Upper lobe of left lung (tissue), 6 donors: ENCODE measurements around the gene MX2. TPM values are rescaled to one million over a fixed set of nuclear protein-coding genes. Genes with fewer than 3 reads are reported as not detected.

Experiments
- ATAC-seq, 2 donors: fragments of 200-7000 bp; cut with Tn5 transposase; one replicate each; pipeline ENCODE4 v1.9.1; 2022; ENCODE audit warnings: mild to moderate bottlenecking in 2 of 2, moderate library complexity in 2 of 2; ENCODE audit not compliant: low FRiP score in 2 of 2
- DNase-seq, 2 donors: peaks; one replicate each; pipeline ENCODE4 v3.0.0-alpha.2; 2019 to 2020
- H3K27ac ChIP-seq, 4 donors: fragments of 200-600 bp; sonication (generic); one replicate each; pipeline ENCODE4 v1.5.1; 2016 to 2019
- H3K27me3 ChIP-seq, 4 donors: fragments of 200-600 bp; sonication (generic); one replicate each; pipeline ENCODE4 v1.5.1; 2017 to 2019
- H3K36me3 ChIP-seq, 4 donors: fragments of 200-600 bp; sonication (generic); one replicate each; pipeline ENCODE4 v1.5.1; 2016 to 2019
- H3K4me1 ChIP-seq, 4 donors: fragments of 200-600 bp; sonication (generic); one replicate each; pipeline ENCODE4 v1.5.1; 2018 to 2019
- H3K4me3 ChIP-seq, 4 donors: fragments of 200-600 bp; sonication (generic); one replicate each; pipeline ENCODE4 v1.5.1; 2017 to 2019; ENCODE audit warnings: mild to moderate bottlenecking in 2 of 4, moderate library complexity in 1 of 4
- H3K9me3 ChIP-seq, 4 donors: fragments of 200-600 bp; sonication (generic); one replicate each; pipeline ENCODE4 v1.5.1; 2018 to 2019
- EP300 ChIP-seq, 4 donors: sonication (generic); formaldehyde crosslinking; IDR thresholded peaks; one replicate each; pipeline ENCODE4 v1.5.1; 2017; ENCODE audit warnings: antibody characterized with exemption in 4 of 4, control low read depth in 2 of 4
- POLR2A ChIP-seq, 4 donors: fragments of 450-650 bp; IDR thresholded peaks; one replicate each; pipeline ENCODE4 v1.5.1; 2016 to 2017; ENCODE audit warnings: antibody characterized with exemption in 4 of 4, mild to moderate bottlenecking in 2 of 4
- POLR2AphosphoS5 ChIP-seq, 2 donors: sonication (generic); formaldehyde crosslinking; IDR thresholded peaks; one replicate each; pipeline ENCODE4 v1.5.1; 2017; ENCODE audit warnings: antibody characterized with exemption in 2 of 2
- WGBS, 2 donors: methylation state at CpG; one replicate each; pipeline ENCODE4 v1.1.5; 2017 to 2018; 5-methylcytosine and 5-hydroxymethylcytosine counted together
- total RNA-seq, 6 donors: library from RNA; depleted of rRNA in 4 of 6; stranded (reverse); fragments of >200 nt in 4 of 6; gene quantifications; one replicate each; pipeline versions ENCODE4 v1.1.0 to v1.2.1, GENCODE V29; 2016 to 2021
- TF ChIP-seq, protein P1 (sequence below), 6 experiments: fragments of 450-650 bp in 4 of 6; fragments of 200-600 bp in 2 of 6; sonication (generic) in 2 of 6; IDR thresholded peaks; one replicate each; pipeline ENCODE4 v1.5.1; 2016 to 2019; ENCODE audit warnings: antibody characterized with exemption in 6 of 6
- donor health status: DM: no; HTN: no; CAD: no; lungs with moderate emphysema.
- donor health status: DM: no; HTN: yes; CAD: no; lungs with severe emphysema.

The MX2 gene
- total RNA-seq, 6 donors from 2014 or later: 5.8 to 37.2 (median 25.8) TPM

DNA sequence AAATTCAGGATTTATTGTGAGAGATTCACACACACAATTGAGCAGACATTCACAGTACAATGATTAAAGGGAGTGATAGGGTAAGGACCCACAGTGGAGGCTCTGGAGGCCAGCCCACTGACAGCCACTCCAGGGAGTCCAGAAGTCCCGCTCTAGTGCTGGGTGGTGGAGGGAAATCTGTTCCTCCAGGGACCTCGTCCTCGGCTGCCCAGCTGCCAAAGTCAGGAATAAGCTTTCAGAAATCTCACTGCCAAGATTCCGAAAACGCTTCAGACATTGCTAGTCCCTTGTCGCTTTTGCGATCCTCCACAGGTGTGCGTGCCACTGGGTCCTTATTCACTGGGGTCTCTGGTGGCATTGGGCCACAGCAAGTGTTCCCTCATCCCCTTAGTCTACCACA lies 66.5 kb downstream of the MX2 start:
- ATAC-seq (no peak), DNase-seq (no peak)
- H3K9me3 ChIP-seq: no peaks in the 10 kb centered on the region
- H3K4me3 ChIP-seq: no peak overlapping the region
- H3K27ac ChIP-seq: no peak overlapping the region
- peaks cover 0 to 39% (median 10%) of the 10 kb centered on the region in 4 donors for H3K36me3 ChIP-seq
- TF ChIP-seq POLR2AphosphoS5 (IDR thresholded peaks at IDR 0.05): no peak
- no peaks in the 10 kb centered on the region for H3K27me3 ChIP-seq
- 92 to 98% methylated on average over 7 to 8 of the region's 8 CpGs for WGBS, 2 donors
- peaks cover 5 to 32% (median 14%) of the 10 kb centered on the region in 4 donors for H3K4me1 ChIP-seq

DNA sequence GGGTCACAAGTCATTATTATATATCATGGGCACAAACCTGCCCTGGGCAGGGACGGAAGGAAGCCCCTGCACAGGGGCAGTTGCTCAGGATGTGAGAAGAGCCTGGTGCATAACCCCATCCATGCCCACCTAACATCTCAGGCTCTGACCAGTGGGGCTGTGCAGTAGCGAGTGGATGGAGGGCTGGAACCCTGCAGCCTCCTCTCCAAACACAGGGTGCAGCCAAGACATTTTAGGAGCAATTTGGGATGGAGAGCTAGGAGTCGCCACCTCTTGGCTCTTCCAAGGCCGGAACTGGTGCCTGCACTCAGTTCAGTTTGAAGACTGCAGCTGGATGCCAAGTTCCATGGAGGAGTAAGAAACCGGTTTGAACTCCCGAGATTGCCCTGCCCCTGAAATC lies 67.0 kb downstream of the MX2 start:
- H3K9me3 ChIP-seq: no peaks in the 10 kb centered on the region
- peaks cover 0 to 43% (median 14%) of the 10 kb centered on the region in 4 donors for H3K36me3 ChIP-seq

DNA sequence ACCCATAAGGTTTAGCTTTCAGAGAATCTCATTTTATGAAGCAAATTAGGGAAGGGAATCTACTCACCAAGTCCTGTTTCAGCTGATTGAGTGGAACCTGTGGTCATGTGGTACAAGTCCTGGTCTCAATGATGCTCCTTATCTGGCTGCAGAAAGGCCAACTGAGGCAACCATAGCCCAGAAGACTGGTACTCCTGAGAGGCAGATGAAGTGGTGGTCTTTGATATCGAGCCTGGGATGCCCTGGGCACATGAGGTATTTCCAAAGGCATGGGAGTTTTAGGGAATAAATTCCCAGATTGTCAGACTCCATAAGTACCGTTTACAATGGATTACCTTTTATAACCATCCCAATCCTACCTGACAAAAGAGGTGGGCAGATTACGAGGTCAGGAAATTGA lies 67.5 kb downstream of the MX2 start:
- H3K9me3 ChIP-seq: no peaks in the 10 kb centered on the region
- 95 to 97% methylated on average over 3 of the region's 3 CpGs for WGBS, 2 donors
- TF ChIP-seq, protein P1, sequence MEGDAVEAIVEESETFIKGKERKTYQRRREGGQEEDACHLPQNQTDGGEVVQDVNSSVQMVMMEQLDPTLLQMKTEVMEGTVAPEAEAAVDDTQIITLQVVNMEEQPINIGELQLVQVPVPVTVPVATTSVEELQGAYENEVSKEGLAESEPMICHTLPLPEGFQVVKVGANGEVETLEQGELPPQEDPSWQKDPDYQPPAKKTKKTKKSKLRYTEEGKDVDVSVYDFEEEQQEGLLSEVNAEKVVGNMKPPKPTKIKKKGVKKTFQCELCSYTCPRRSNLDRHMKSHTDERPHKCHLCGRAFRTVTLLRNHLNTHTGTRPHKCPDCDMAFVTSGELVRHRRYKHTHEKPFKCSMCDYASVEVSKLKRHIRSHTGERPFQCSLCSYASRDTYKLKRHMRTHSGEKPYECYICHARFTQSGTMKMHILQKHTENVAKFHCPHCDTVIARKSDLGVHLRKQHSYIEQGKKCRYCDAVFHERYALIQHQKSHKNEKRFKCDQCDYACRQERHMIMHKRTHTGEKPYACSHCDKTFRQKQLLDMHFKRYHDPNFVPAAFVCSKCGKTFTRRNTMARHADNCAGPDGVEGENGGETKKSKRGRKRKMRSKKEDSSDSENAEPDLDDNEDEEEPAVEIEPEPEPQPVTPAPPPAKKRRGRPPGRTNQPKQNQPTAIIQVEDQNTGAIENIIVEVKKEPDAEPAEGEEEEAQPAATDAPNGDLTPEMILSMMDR (IDR thresholded peaks at IDR 0.05): no peak
- TF ChIP-seq POLR2AphosphoS5 (IDR thresholded peaks at IDR 0.05) (no peak), POLR2A (IDR thresholded peaks at IDR 0.05) (no peak), EP300 (IDR thresholded peaks at IDR 0.05) (no peak)
- H3K4me1 ChIP-seq: peaks cover 5 to 23% (median 14%) of the 10 kb centered on the region in 4 donors
- no peak overlapping the region for H3K27ac ChIP-seq
- no peak for DNase-seq
- peaks cover 0 to 48% (median 16%) of the 10 kb centered on the region in 4 donors for H3K36me3 ChIP-seq
- H3K4me3 ChIP-seq: no peak overlapping the region
- no peaks in the 10 kb centered on the region for H3K27me3 ChIP-seq
- ATAC-seq: no peak

More for the DNA sequence above, 67.0 kb downstream of the MX2 start:
- ATAC-seq (no peak), DNase-seq (no peak)
- H3K27ac ChIP-seq: no peak overlapping the region
- TF ChIP-seq POLR2A (IDR thresholded peaks at IDR 0.05) (no peak), POLR2AphosphoS5 (IDR thresholded peaks at IDR 0.05) (no peak)
- no peaks in the 10 kb centered on the region for H3K27me3 ChIP-seq
- WGBS, 2 donors: 92 to 93% methylated on average over 6 of the region's 6 CpGs
- H3K4me1 ChIP-seq: peaks cover 5 to 27% (median 14%) of the 10 kb centered on the region in 4 donors
- no peak overlapping the region for H3K4me3 ChIP-seq

DNA sequence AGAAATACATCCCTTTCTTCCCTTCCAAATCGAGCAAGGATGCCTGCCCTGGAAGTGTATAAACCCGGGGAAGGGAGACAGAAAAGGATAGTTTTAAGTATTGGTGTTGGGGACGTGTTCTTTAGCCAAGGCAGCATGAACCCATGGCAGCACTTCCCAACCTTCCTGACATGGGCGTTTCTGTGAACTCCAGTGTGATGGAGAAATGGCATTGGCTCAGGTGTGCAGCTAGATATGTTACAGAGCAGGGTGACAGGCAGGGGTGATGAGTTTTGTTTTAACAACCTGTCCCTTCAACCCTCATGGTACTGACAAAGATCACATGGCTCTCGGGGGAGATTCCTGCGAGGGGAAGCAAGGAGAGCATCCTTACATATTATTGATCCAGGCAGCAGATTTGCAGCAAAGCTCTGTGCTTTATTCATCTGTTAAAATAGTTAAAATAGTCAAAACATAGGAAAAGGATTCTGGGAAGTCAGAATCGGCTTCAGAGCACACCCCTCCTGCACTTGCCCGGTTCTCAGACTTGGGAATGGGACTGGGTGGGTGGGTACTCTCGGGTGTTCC lies 68.2 kb downstream of the MX2 start:
- Histone ChIP-seq H3K4me3 (no peak overlapping the region), H3K9me3 (no peaks in the 10 kb centered on the region), H3K27me3 (no peaks in the 10 kb centered on the region), H3K27ac (no peak overlapping the region), H3K4me1 (peaks cover 5 to 22% (median 14%) of the 10 kb centered on the region in 4 donors), H3K36me3 (peaks cover 0 to 51% (median 18%) of the 10 kb centered on the region in 4 donors)
- TF ChIP-seq EP300 (IDR thresholded peaks at IDR 0.05) (no peak), POLR2AphosphoS5 (IDR thresholded peaks at IDR 0.05) (no peak), POLR2A (IDR thresholded peaks at IDR 0.05) (no peak)
- TF ChIP-seq, protein P1 (IDR thresholded peaks at IDR 0.05): no peak
- ATAC-seq: no peak
- 80 to 88% methylated on average over 9 of the region's 9 CpGs for WGBS, 2 donors
- no peak for DNase-seq

DNA sequence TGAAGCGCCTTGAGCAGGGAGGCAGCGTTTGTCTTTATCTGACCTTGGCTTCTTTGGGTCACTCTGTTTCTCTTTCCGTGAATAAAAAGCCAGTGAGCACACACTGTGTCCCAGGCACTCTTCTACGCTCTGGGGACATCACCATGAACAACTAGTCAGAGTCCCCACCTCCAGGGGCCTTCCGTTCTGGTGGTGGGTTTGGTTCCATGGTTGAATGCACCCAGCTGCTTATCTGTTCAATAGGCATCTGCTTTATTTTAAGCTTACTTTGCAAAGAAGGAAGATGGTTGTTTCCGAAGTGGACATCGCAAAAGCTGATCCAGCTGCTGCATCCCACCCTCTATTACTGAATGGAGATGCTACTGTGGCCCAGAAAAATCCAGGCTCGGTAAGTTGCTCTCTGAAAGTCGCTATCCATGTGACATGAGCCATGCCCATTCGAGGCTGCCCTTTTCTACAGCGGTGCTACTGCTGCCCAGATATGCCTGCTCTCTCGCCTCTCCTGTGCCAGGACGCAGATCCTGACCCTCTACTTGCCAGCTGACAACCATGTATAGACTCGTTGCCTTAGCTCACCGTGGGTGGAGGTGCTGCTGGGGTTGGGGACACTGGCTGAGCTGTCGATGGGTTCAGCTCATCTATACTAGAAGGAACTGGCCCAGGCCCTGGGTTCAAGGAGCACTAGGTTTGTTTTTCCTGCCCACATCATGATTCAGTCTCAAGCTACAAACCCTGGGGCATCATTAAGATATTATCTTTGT lies 70.1 kb downstream of the MX2 start:
- H3K4me3 ChIP-seq: no peak overlapping the region
- TF ChIP-seq POLR2AphosphoS5 (IDR thresholded peaks at IDR 0.05) (no peak), EP300 (IDR thresholded peaks at IDR 0.05) (no peak), POLR2A (IDR thresholded peaks at IDR 0.05) (no peak)
- TF ChIP-seq, protein P1 (IDR thresholded peaks at IDR 0.05): no peak
- H3K27ac ChIP-seq: no peak overlapping the region
- peaks cover 6 to 70% (median 31%) of the 10 kb centered on the region in 4 donors for H3K36me3 ChIP-seq
- 88 to 90% methylated on average over 16 of the region's 16 CpGs for WGBS, 2 donors
- DNase-seq (no peak), ATAC-seq (no peak)
- H3K9me3 ChIP-seq: no peaks in the 10 kb centered on the region
- peaks cover 2 to 7% (median 6%) of the 10 kb centered on the region in 4 donors for H3K4me1 ChIP-seq
- H3K27me3 ChIP-seq: no peaks in the 10 kb centered on the region
